Activated CD8-positive, alpha-beta memory T cell treated with anti-CD3 and anti-CD28 coated beads for 4 hours (primary cell): ENCODE measurements around the gene AKR7A2.
"Not testable (repeated sequence)": the region's sequence is repeated elsewhere in the genome, so short reads cannot be mapped to it uniquely, and the experiment has no call there.

Experiments used
- DNase-seq, 2 donors: peaks; one replicate each; pipeline ENCODE4 v3.0.0-alpha.2; 2020; ENCODE audit warnings: low read depth in 2 of 2

Gene AKR7A2

GRCh38 chr1:19307794-19308508 lies 4.0 kb downstream of the AKR7A2 start:
- DNase-seq, result no peak

GRCh38 chr1:19306941-19307340 lies 5.0 kb downstream of the AKR7A2 start:
- DNase-seq, result no peak

GRCh38 chr1:19305880-19306279 lies 6.1 kb downstream of the AKR7A2 start:
- no peak for DNase-seq

- not testable (repeated sequence) for DNase-seq
These were observed 7.9 kb downstream of the AKR7A2 start for GRCh38 chr1:19304081-19304480.

GRCh38 chr1:19300211-19300610 lies 11.7 kb downstream of the AKR7A2 start:
- DNase-seq, result no peak

GRCh38 chr1:19294638-19295037 lies 17.3 kb downstream of the AKR7A2 start:
- DNase-seq, result no peak

GRCh38 chr1:19289244-19289643 lies 22.7 kb downstream of the AKR7A2 start:
- DNase-seq, result no peak

- DNase-seq, result not testable (repeated sequence)
These were observed 23.4 kb downstream of the AKR7A2 start, which contains the start of gene AKR7A3 for GRCh38 chr1:19288324-19289241. TSS of gene AKR7A3 (minus strand) at chr1:19288770. CDS start at chr1:19288709, 61 bp downstream.

- DNase-seq, result no peak
These were observed 24.3 kb downstream of the AKR7A2 start for GRCh38 chr1:19287436-19288185.

- not testable (repeated sequence) for DNase-seq
These were observed 26.1 kb downstream of the AKR7A2 start for GRCh38 chr1:19285807-19286206.

- not testable (repeated sequence) for DNase-seq
These were observed 26.6 kb downstream of the AKR7A2 start for GRCh38 chr1:19285366-19285765.

- DNase-seq, result no peak
These were observed 27.1 kb downstream of the AKR7A2 start for GRCh38 chr1:19284881-19285280.

GRCh38 chr1:19283891-19284290 lies 28.1 kb downstream of the AKR7A2 start:
- DNase-seq, result no peak

- DNase-seq, result no peak
These were observed 37.3 kb downstream of the AKR7A2 start for GRCh38 chr1:19274636-19275035.

GRCh38 chr1:19273844-19274531 lies 38.0 kb downstream of the AKR7A2 start:
- DNase-seq, result not testable (repeated sequence)

GRCh38 chr1:19273106-19273843 lies 38.7 kb downstream of the AKR7A2 start:
- no peak for DNase-seq

- no peak for DNase-seq
These were observed 39.9 kb downstream of the AKR7A2 start for GRCh38 chr1:19272064-19272463.

- not testable (repeated sequence) for DNase-seq
These were observed 41.6 kb downstream of the AKR7A2 start for GRCh38 chr1:19270343-19270730.

- DNase-seq, result not testable (repeated sequence)
These were observed 42.3 kb downstream of the AKR7A2 start for GRCh38 chr1:19269427-19270342.

- DNase-seq, result no peak
These were observed 43.5 kb downstream of the AKR7A2 start for GRCh38 chr1:19268445-19268844.
